DMS53 (cell line): Measurements from ENCODE around the gene COA7.
A peak's percentile ranks its signal among the peaks of the same experiment; 100 is the strongest.

Source experiments
- DNase-seq: peaks from one replicate; lab custom pipeline; 2025; lab: John Stamatoyannopoulos, UW

Gene COA7

DNA sequence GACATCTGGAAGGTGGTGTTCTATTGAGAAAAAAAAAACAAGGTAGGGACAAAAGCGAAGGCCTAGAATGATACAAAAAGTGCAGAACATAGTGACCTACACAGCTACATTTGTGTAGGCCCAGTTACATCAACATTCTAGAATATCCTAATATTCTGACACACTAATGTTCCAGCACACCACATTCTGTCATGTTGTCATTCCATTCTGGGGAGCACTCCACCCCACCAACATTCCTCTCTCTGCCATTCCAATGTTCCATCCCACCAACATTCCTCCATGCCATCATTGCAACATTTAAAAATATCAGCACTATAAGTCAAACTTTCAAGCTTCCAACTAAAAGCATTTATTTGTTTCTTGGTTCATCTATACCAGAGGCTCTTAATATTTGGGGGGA lies 28.5 kb downstream of the COA7 start:
- no peak for DNase-seq

DNA sequence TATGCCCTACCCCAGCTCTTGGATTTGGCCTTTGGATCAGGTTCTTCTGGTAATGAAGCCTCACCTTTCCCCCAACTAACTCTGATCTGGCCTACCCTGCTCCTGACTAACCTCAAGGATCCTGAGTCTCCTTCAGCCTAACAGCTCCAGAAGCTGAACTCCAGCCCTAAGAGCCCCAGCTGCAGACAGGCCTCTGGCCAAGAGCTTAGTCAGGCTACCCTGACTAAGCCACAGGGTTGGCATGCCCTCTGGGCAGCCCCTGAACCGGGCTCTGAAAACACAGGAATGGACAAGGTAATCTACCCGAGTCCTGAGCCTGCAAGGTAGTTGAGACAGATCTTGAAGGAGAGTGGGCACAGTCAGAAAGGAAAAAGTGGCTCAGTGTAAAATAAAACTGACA lies 29.4 kb downstream of the COA7 start:
- no peak for DNase-seq

DNA sequence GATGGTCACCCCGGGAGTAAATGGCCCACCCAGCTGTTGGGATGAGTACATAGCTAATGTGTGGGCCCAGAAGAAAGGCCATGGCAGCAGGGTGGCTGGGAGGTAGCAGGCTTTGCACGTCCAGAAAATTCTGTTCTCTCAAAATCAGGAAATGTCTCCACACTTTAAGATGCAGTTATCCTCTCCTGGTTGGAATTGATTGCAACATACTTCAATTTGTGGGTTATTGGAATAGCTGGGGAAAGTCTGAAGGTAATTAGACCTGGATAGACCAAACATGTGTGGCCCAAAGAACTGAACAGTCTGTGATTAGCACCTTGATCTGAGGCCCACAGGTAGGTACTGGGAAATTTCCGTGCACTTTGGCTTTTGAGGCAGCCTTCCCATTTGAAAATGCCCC lies 30.2 kb downstream of the COA7 start:
- no peak for DNase-seq

DNA sequence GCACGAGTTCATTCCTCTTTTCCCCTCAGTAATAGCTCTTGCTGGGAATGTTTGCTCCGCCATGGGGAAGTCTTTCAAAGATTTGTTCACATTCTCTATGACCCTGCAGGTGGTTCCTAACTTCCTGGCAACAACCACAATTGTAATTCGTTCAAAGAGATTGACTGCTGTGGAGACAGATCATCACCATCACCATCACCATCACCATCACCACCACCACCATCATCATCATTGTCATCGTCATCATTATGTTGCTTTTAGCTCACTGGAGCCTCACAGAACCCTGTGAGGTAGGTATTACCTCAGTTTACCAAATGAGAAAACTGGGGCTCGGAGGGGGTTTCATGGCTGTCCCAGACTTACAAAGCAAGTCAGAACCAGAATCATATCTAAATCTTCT lies 30.9 kb downstream of the COA7 start:
- DNase-seq: no peak

DNA sequence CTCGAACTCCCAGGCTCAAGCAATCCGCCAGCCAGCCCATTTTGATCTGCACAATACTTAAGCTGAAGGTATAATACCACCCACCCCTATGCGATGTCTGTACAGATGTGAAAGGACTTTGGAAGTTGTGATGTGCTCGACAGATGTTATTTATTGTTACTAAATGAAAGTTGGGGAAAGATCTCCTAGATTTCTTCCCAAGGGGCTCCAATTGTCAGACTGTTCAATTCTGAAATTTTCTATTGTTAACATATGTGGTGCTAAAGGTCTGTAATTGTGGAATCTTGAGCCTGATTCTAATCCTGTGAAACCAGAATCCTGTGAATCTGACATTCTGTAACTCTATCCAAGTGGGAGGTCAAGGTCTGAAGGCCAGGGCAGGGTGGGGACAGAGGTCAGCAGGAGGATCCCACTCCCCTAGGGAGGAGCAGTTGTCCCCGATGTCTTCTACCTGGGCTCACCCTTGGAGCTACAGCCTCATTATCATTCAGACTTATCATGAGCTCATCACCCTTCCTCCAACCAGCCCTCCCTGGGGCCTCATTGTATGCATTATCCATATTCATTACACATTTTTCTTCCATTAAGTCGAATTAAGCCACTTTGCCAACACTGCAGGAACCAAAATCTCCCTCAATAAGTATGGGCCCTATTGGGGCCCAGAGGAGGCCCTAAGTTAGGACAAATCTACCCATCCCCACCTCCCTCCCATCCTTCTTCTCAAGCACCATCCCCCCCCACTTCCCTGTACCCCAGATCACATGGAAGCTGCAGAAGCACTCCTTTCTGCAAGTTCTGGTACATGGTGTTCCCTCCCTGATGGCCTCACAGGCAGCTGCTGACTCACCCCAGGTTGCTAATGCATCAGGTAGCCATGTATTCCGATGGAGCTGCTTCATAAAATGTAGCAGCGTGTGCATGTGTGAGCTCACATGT lies 32.9 kb downstream of the COA7 start:
- no peak for DNase-seq

DNA sequence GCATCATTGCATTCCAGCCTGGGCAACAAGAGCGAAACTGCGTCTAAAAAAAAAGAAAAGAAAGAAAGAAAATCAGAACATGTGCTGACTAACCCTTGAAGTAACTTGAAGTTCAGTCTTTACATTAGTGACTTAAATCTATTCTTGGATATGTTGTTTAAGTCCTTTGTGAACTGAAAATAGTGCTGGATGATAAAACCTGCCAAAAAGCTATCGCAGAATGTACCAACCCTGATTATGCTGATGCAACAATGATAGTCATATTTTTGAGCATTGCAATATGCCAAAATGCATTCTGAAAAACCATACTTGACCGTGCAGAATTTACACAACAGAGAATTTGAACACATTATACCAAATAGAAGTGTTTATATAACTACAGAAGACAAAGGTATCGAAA lies 34.4 kb downstream of the COA7 start:
- no peak for DNase-seq

DNA sequence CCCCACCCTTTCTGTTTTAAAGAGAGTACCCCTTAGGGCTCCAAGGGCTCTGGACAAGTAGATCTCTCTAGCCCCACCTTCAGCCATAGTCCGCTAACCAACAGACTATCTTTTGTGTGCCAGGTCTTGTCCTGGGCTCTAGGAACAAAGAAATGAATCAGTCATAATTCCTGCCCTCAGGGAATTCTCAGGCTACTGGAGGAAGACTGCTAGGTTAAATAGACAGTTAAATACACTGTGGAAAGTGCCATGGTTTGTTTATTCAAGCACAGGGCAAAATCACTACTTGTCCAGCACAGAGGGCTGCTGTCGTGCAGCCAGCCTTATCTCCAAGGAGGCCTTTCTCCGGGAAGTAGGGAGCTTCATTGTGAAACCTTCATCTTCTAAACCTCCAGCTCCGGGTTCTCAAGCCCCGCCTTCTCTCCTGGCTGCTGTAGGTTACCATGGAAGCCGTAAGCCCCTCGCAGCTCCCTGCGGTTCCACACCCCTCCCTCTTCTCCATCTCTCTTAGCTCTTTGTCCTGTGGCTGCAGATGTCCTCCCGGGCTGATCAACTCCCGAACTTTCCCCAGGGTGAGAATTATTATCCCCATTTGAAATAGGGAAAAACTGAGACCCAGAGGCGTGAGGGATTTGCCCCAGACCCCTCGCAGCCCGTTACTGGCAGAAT lies 35.4 kb downstream of the COA7 start:
- DNase-seq: peak; percentile 38

DNA sequence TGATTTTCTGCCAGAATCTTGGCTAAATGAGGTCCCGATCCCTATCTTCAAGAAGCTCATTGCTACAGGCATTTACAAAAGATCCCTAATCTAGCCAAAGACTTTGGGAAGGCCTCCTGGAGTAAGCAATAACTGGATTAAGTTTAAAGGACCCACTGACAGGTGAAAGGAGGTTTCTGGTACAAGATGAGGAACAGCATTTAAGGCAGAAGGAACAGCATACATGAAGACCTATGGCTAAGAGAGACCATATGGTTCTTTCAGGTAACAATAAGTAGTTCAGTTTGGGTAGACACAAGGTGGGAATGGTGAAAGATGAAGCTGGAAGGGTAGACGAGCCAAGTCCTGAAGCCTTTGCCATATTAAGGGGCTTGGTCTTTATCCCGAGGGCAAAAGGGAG lies 37.3 kb downstream of the COA7 start:
- no peak for DNase-seq

DNA sequence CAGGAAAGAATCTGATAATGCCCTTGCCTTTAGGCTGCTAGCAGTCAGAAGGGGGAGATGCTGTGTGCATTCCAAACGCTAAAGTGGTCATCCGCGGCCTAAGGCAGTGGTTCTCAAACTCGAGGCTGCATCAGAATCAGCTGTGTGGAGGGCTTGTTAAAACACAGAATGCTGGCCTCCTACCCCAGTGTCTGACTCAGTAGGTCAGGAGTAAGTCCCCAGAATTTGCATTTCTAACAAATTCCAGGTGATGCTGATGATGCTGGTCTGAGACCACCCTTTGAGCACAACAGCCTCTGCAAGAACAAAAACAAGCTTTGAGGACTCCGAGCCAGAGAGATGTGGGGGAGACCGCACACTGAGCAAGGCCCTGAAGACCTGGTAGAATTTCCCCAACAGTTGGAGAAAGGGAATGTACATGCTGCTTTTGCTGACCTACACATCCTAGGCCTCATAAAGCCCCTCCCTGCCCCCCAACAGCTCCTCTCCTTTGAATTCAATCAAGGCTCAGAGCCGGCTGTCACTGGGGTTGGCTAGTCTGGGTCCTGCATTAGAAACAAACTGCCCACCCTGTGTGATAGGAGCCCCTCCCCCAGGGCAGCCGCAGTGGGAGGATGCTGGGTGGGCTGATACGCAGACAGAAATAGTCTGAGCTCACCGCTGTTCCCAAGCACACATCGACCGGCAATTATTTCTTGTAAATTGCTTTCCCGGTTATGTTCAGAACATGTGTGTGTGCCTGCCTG lies 38.1 kb downstream of the COA7 start:
- no peak for DNase-seq

DNA sequence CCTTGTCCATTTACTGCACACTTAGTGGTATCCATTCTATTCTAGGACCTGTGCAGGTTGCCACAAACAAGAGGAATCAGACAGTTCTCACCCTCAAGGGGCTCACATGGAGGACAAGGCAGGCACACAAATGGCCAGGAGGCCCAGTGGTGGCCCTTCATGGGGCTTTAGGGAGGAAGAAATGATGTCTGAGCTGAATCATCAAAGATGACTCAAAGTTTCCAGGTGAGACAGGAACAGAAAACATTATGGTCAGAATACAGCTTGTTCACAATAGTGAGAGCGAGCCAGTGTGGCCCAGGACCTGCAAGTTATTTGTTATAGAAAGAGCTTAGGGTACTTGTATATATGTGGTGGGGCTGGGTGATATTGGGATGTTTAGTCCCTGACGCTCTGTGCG lies 38.8 kb downstream of the COA7 start:
- peak; percentile 23 for DNase-seq

DNA sequence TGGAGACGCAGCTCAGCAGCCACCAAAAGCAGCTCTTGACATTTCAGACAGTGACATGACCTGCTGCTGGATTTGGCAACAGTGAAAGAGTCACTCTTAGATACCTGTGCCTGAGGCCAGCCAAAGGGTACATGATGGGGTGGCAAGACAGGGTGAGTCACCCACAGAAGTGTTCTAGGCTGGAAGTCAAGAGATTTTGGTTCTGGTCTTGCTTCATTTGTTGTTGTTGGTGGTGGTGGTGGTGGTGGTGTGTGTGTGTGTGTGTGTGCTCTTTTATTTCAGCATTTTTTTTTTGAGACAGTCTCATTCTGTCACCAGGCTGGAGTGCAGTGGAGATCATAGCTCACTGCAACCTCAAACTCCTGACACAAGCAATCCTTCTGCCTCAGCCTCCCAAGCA lies 39.4 kb downstream of the COA7 start:
- peak; percentile 30 for DNase-seq

DNA sequence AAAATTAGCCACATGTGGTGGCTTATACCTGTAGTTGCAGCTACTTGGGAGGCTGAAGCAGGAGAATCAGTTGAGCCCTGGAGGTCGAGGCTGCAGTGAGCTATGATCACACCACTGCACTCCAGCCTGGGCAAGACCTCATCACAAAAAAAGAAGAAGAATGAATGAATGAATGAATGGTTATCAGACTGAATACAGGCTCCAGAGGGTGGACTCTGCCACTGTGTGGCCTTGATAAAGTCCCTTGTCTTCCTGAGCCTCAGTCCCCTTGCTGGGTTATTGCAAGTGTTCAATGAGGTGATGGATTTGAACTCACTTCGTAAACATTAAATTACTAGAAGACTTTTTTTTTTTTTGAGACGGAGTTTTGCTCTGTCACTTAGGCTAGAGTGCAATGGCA lies 40.4 kb downstream of the COA7 start:
- no peak for DNase-seq

DNA sequence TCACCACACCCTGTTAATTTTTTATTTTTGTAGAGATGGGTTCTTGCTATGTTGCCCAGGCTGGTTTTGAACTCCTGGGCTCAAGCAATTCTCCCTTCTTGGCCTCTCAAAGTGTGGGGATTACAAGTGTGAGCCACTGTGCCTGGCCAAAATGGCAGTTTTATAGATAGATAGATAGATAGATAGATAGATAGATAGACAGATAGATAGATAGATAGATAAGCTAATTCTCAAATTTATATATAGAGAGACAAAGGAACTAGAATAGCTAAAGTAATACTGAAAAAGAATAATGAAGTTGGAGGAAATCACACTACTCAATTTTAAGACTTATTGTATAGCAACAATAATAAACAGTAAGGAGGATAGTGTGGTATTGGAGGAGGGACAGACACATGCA lies 44.1 kb downstream of the COA7 start:
- DNase-seq: no peak

DNA sequence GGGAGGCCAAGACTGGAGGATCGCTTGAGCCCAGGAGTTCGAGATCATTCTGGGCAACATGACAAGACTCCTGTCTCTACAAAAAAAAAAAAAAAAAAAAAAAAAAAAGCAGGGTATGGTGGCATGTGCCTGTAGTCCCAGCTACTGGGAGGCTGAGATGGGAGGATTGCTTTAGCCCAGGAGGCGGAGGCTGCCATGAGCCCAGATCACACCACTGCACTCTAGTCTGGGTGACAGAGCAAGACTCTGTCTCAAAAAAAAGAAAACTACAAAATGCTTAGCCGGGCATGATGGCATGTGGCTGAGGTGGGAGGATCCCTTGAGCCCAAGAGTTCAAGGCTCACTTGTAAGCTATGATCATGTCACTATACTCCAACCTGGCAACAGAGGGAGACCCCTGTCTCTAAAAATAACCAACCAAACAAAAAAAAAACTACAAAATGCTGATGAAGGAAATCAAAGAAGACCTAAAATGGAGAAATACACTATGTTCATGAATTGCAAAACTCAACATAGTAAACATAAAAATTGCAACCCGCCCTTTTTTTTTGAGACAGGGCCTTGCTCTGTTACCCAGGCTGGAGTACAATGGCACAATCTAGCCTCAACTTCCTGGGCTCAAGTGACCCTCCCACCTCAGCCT lies 44.8 kb downstream of the COA7 start:
- DNase-seq: no peak

DNA sequence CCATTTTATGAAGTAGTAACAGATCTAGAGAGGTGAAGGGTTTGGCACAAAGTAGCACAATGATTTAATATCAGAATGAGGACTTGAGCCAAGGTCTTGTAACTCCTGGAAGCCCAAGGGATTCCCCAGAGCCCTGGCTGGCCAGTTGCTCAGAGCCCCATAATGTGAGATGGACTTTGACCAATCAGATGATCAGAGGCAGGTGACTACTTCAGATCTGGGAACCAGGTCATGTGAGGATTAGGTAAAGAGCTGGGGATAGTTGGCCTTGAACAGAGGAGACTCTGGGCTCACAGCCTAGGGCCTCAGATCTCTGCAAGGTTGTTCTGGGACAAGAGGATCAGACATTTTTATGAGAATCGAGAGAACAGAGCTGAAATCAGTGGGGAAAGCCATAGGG lies 46.2 kb downstream of the COA7 start:
- peak; percentile 78 for DNase-seq

DNA sequence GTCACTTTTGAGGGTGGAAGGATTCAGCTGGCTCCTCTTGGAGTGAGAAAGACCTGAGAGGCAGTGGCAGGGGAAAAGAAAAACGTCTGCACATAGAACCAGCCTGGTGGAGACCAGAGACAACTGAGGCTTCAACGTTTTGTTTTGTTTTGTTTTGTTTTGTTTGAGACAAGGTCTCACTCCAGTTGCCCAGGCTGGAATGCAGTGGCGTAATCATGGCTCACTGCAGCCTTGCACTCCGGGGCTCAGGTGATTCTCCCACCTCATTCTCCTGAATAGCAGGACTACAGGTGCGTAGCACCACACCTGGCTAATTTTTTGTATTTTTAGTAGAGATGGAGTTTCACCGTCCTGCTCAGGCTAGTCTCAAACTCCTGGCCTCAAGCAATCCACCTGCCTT lies 52.9 kb downstream of the COA7 start:
- no peak for DNase-seq

DNA sequence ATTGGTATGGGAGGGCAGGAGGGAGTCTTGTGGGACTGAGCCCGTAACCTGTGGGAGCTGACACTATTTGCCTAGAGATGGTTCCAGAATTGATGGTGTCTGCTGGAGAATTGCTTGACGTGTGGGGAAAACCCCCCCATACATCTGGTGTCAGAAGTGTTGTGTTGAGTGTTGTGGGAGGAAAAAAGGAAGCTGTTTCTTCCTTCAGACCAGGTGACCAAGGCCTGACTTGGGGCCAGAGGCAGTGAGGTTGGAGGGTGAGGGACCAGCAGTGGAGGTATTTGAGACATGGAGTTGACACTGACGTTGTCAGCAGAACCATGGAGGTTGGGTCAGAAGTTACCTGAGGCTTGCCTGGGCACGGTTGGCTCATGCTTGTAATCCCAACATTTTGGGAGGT lies 56.8 kb downstream of the COA7 start:
- DNase-seq: no peak

DNA sequence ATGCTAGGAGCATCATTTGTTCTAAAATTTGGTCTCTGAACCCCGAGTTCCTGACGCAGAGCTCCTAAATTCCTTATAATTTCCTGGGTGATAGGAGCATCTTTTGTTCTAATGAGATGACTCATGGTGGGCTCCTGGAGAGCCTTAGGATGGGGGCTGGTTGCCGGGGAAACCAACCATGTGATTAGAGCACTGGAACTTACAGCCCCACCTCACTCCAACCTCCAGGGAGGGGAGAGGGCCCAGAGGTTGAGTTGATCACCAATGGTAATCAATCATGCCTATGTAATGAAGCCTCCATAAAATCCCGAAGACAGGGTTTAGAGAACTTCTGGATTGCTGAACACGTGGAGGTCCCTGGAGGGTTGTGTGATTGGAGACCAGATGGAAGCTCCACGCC lies 57.5 kb downstream of the COA7 start:
- no peak for DNase-seq

DNA sequence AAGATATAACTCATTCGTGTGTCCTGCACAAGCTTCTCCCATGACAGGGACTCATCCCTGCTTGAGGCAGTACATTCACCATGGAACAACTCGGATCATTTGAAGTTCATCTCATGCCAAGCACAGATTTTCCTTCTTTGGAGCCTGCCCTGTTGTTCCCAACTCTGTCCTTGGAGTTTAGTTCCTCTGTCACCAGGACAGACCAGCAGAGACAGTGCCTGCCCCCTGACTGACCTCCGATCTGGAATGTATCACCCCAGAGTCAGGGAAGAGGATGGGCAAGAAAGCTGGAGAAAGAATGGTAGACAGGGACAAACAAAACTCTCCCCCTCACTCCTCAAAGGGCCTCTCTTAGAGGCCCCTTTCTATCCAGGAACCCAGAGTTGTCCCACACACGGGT lies 60.2 kb downstream of the COA7 start:
- DNase-seq: no peak

DNA sequence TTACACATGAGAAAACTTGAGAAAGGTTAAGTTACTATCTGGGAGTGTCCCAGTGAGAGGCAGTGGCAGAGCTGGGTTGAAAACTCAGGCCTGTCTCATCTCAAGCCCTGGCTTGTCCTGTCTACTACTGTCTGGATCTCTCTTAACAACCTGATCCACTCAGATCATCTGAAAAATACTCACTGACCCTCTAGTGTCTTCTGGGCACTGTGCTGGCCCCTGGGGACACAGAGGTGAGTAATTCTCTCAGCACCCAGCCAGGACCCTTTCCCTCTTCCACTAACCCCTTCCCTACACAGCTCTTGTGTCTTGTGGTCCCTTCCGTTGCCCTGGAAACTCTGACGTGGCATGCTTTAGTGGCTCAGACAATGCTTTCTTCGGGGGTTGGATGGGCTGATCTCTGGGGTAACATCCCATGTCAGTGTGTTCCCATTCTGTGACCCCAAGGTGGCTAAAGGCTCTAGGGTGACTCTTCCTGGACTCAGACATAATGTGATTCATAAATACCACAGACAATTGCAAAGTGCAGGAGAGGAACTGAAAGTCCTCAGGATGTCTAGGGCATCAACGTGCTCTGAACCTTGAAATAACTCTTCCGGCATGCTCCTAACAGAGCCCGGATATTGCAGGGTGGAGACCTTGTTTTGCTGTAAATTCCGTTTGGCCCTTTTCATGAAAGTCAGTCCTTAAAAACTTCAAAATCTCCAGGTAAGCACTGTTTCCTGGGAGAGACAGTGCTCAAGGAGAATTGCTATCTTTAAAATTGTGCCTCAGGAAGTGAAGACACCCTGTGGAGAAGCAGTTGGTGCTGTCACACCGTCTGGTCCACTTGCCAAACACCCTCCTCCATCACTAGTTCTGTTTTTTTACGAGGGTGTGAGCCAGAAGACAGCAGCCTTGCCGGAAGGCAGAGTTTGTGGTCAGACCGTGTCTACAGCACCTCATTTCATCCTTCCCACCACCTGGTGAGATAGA lies 61.1 kb downstream of the COA7 start:
- no peak for DNase-seq
